Gastroesophageal sphincter (tissue), 3 donors: ENCODE results near the gene MYL11.

ENCODE experiments used
- EP300 ChIP-seq: sonication (generic); formaldehyde crosslinking; IDR thresholded peaks from one replicate; pipeline ENCODE4 v1.6.1; 2017; ENCODE audit warnings: antibody characterized with exemption, mild to moderate bottlenecking
- POLR2A ChIP-seq, 2 donors: fragments of 450-650 bp; IDR thresholded peaks; one replicate each; pipeline ENCODE4 v1.6.1; 2017; ENCODE audit warnings: antibody characterized with exemption in 2 of 2, mild to moderate bottlenecking in 2 of 2, moderate library complexity in 1 of 2
- TF ChIP-seq, protein P1 (sequence below), 4 experiments: fragments of 200-600 bp in 2 of 4; fragments of 450-650 bp in 2 of 4; sonication (generic) in 1 of 4; IDR thresholded peaks; one replicate each; pipeline ENCODE4 v1.5.1; 2017 to 2019; ENCODE audit warnings: antibody characterized with exemption in 4 of 4, mild to moderate bottlenecking in 2 of 4, moderate library complexity in 2 of 4

- TF ChIP-seq POLR2A (IDR thresholded peaks at IDR 0.05): no peak
- TF ChIP-seq, protein P1, sequence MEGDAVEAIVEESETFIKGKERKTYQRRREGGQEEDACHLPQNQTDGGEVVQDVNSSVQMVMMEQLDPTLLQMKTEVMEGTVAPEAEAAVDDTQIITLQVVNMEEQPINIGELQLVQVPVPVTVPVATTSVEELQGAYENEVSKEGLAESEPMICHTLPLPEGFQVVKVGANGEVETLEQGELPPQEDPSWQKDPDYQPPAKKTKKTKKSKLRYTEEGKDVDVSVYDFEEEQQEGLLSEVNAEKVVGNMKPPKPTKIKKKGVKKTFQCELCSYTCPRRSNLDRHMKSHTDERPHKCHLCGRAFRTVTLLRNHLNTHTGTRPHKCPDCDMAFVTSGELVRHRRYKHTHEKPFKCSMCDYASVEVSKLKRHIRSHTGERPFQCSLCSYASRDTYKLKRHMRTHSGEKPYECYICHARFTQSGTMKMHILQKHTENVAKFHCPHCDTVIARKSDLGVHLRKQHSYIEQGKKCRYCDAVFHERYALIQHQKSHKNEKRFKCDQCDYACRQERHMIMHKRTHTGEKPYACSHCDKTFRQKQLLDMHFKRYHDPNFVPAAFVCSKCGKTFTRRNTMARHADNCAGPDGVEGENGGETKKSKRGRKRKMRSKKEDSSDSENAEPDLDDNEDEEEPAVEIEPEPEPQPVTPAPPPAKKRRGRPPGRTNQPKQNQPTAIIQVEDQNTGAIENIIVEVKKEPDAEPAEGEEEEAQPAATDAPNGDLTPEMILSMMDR (IDR thresholded peaks at IDR 0.05): no peak
- TF ChIP-seq EP300: no peak
Measured at GRCh38 chr16:30369091-30369937, 5.3 kb upstream of the MYL11 start.
